GM11168 (cell line): ENCODE measurements around the gene ICE2.

Experiments
- in situ Hi-C: fragments of 300-500 bp; cut with MboI; formaldehyde crosslinking; loops from one replicate; pipeline ENCODE4 v1.12.0; 2022; ENCODE audit warnings: low sequenced_read_pairs; ENCODE audit not compliant: unreplicated experiment

Gene ICE2, protein sequence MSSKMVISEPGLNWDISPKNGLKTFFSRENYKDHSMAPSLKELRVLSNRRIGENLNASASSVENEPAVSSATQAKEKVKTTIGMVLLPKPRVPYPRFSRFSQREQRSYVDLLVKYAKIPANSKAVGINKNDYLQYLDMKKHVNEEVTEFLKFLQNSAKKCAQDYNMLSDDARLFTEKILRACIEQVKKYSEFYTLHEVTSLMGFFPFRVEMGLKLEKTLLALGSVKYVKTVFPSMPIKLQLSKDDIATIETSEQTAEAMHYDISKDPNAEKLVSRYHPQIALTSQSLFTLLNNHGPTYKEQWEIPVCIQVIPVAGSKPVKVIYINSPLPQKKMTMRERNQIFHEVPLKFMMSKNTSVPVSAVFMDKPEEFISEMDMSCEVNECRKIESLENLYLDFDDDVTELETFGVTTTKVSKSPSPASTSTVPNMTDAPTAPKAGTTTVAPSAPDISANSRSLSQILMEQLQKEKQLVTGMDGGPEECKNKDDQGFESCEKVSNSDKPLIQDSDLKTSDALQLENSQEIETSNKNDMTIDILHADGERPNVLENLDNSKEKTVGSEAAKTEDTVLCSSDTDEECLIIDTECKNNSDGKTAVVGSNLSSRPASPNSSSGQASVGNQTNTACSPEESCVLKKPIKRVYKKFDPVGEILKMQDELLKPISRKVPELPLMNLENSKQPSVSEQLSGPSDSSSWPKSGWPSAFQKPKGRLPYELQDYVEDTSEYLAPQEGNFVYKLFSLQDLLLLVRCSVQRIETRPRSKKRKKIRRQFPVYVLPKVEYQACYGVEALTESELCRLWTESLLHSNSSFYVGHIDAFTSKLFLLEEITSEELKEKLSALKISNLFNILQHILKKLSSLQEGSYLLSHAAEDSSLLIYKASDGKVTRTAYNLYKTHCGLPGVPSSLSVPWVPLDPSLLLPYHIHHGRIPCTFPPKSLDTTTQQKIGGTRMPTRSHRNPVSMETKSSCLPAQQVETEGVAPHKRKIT

DNA sequence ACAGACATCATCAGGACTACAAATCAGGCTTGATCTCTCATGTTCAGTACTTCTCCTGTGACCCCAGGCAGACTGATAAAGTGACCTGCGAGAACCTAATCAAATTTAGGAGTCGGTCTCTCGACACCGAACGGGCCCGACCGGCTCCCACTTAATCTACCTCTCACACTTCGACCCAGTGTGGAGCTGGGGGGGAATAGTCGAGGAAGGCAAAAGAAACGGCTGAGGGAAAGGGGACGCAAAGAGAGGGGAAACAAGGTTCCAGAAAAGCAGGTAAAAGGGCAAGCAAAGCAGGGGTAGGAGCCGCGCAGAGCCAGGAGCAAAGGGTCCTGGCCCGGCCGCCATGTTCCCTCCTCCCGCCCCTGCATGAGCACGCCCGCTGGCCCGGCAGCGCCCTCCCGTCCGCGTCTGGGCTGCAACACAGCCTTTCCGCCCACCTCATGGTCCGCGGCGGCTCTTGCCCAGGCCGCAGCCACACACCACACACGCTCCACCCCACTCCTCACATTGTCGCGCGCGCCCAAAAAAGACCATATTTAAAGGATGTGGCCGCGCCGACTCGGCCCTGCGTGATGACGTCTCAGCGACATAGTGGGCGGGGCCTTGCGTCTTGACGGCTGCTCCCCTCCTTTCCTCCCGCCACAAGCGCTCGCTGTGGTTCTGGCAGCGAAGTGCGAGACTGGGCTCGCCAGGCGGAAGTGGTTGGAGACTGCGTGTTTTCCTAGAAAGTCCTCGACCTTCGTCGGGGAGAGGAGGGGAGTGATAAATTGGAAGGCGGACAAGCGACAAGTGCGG, at the start of gene ICE2:
Gene ICE2 (minus strand): TSS at position 577 of the 795 bp plus-strand sequence. CDS start 1,165 bp downstream, outside the sequence.
- in situ Hi-C loops, result no loop called here

DNA sequence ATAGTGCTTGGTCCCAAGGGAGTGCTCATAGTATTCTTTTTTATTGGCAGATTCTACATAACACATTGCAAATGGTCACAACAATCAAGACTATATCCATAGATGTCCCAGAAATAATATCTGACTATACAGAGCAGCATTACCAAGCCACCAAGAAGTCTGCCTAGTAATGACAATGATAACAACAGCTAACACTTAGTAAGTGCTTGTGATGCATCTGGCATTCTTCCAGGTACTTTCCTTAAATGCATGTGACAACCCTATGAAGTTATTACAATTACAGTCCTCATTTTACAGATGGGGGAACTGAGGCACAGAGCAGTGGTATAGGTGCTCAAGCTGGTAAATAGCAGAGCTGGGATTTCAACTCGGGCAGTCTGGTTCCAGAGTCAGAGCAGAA, 49.6 kb upstream of the ICE2 start:
- in situ Hi-C loops, result no loop called here

DNA sequence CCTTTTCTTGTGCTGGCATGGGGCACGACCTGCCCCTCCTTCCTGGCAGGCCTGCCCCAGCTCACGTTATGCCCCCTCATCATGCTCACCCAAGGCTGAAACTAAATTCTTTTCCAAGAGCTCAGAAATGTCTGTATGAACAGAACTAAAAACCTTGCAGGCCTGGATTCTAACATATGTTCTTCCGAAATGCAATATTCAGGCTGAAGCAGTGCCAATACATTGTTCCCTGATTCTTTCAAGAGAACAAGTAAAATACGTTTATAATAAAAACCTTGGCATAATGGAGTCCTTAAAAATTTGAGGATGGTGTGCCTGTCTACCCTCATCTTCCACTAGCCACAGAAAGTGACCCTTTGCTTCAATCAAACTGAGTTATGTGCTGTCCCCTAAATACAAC, 48.5 kb upstream of the ICE2 start:
- in situ Hi-C loops, result no loop called here

DNA sequence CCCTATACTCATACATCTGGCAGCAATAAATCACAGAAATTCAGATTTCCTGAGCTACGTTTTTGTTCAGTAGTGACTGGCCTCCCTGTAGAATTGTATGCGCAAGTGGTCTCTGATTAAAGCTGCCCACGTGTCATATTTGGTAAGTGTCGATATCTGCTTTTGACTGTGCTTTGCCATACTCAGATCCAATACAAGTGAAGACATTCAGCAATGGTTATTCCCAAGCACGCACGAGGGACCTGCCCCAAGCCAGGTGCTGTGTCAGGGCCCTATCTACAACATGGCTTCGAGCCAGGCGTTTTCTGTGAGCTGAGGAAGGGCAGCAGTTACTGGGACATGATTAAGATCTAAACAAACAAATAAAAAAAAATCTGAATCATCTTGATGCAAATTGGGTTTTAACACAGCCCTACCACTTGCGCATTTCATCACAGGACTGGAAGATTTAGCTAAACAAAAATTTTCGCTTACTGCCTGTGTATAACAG, 47.2 kb upstream of the ICE2 start:
- in situ Hi-C loops, result no loop called here

DNA sequence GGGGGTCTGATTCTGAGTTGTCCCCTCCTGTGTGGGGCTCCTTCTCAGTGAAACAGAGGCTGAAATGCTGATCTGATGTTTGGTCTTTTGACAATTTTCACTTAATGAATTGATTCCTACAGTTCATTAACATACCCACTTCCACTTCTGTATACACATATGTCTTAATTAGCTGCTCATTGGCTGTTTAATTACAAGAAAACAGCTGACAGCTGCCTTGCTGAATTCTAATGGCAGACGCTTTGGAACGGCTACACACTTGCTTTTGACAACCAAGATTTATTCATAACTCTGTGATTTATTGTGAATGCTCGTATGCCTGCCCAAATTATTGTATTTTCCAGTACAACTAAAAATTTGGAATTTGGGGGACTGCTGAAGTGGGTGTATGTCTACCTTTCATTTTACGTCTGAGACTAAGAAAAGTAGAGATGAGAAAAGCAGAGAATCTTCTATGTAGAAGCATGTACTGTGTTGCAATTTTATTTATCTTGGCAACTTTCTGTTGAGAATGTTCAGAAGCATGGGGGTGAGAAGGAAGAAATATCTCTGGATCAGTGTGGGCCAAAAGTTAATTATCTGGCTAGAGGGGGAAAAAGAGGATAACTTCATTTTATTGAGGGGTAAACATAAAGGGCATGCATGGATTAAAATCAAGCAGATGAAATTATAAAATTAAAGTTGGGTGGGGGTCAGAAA, 46.5 kb upstream of the ICE2 start:
- in situ Hi-C loops, result no loop called here

DNA sequence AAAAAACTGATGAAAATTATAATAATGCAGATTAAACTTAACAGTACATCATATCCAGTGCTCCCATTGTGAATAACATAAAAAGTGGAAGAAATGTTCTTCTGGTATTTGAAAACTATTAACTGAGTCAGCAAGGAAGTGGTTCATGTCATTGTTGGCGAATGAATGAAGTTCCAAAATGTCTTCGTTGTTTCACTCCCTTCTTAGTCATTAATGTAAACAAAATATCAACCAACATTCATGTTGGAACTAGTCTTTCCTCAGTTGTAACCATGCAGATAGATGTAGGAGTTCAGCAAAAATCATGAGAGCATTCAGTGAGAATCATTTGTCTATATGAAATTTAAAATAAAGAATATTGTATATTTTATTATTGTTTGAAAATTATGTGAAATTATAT, 44.1 kb upstream of the ICE2 start:
- in situ Hi-C loops, result no loop called here

DNA sequence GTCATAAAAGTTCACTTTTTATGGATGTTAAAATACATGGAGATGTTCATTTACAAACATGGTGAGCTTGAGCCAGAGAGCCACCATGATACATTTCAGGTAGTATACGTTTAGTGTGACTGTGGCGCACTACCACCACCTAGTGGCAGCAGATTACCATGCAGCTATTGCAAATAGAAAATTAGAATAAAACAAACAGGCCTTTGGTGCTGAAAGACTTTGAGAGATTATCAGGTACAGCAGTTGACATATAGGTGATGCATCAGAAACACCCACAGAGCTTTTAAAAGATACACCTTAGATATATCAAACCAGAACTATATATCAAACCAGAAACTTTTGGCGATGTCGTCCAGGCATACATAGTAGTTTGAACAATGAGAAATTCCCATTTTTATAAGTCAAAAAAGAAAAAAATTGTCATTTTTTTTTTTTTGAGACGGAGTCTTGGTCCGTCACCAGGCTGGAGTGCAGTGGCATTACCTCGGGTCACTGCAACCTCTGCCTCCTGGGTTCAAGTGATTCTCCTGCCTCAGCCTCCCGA, 42.0 kb upstream of the ICE2 start:
- in situ Hi-C loops, result no loop called here

DNA sequence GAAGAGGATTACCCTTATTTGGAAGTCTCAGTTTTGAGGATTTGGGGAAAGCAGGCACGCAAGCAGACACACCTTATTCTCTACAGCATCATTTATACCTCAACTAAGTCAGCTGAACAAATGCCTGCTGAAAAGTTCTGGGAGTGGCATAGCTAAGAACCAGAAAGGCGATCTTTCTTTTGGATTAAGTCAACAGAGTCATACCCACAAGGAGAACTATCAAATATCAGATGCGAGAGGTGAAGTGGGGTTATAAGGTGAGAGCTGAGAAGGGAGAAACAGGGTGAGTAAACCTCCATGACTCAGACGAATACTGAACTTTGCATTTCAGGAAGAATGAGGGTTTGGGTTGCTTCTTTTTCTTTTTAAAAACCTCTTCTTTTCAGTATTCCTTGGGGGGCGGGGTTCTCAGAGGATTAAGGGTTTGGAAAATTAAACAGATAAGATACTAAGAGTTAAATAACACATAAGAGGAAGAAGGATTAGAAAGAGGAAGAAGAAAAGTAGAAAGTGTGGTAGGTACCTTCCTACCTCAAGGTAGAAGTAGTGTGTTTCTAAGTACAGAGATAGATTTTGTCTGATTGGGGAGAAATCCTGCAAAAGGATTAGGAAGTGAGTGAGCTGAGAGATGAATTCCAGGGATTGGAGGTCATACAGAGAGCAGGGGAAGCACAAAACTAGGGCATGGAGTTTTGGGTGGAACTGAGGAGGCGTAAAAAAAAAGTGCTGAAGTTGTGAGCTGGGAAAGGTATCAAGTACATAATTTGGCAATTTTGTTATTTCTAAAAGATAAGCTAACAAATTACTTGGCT, 41.3 kb upstream of the ICE2 start:
- in situ Hi-C loops, result no loop called here

DNA sequence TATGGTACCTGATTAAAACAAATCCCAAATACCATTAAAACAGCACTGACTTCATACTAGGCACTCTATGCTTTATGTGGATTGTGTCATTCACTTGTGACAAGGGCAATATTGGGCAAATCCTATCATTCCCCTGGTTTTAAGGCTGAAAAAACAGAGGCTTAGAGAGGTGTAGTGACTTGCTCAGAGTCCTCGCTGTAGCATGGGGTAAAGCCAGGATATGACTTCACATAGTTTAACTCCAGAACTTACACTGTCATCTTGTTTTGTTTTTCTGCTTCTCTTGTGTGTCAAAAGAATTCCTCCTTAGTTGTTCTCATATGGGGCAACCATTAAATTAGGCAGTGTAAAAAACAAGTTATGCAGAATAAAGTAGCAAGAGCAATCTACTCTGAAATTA, 40.3 kb upstream of the ICE2 start:
- in situ Hi-C loops, result no loop called here

DNA sequence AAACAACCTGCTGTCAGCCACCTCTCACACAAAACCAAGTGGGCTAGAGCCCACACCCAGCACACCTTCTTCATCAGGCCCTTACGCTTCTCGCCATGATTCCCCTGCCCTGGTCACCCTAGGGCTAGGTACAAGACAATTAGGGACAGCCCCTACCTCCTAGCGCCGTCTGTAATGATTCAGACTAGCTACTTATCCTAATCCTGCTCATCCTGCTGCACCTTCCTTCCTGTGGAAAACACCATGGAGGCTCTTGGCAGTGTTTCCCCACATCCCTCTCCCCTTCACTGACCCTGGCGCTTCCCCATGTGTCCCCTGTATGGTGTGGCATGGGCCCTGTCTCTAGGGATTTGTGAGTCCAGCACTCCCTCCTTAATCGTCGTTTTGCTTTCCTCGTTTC, 39.6 kb upstream of the ICE2 start:
- in situ Hi-C loops, result no loop called here

DNA sequence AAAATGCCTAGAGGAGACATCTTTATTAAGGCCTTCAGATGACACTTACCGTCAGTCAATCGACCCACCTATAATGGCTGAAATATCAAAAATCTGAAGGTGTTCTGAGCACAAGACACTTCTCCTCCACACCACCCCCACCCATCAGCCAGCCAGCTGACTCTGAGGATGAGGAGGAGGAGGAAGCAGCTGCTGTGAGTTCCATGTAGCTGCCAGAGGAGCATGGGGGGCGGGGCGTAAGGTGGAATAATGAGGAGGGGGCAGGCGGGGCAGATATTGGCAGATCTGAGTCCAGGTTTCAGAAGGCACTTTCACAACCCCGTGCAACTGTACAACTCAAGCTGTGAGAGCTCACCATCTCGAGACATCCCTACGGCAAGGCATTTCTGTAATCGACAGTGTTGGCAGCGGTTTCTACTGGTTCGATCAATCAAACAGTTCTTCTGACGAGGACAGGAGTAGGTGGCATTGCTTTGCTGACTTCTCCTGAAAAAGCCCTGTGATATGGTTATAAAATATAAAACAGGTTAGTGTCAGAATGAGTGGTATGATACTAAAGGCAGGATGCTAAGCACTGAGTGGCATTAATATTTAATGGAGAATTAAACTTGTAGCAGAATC, 35.4 kb upstream of the ICE2 start:
- in situ Hi-C loops, result no loop called here

DNA sequence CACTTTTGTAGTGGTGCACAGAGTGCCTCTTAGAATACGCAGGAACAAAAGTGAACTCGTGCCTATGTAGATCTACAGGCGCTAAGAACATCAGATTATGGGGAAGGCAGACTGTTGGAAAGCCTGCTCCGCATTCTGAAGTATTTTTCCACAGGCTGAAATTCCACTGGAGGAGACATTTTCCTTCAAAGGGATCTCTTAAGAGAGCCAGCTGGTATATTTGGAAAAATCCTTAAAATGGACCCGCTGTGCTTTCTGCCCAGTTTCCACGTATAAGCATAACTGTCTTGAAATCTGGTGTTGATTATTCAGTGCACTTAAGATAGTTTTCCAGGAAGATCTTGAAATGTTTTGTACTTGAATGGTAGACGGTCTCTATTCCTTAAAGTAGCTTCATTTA, 34.7 kb upstream of the ICE2 start:
- in situ Hi-C loops, result no loop called here

DNA sequence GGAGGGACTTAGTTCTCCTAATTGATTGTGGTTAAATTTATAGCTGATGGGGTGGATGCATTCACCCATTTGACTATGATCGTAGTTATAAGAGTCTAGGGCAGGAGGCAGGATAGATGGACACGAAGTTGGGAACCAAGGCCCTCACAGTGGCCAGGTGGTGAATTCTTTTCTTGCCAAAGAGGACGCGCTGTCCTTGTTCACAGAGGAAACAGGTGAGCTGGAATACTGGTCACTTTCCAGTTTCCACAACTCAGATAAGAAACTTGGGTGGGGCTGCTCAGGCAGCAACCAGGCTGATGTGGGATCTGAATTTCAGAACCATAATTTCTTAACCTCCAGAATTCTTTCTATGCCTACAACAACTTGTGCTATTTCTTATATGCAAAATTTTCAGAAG, 34.0 kb upstream of the ICE2 start:
- in situ Hi-C loops, result no loop called here

DNA sequence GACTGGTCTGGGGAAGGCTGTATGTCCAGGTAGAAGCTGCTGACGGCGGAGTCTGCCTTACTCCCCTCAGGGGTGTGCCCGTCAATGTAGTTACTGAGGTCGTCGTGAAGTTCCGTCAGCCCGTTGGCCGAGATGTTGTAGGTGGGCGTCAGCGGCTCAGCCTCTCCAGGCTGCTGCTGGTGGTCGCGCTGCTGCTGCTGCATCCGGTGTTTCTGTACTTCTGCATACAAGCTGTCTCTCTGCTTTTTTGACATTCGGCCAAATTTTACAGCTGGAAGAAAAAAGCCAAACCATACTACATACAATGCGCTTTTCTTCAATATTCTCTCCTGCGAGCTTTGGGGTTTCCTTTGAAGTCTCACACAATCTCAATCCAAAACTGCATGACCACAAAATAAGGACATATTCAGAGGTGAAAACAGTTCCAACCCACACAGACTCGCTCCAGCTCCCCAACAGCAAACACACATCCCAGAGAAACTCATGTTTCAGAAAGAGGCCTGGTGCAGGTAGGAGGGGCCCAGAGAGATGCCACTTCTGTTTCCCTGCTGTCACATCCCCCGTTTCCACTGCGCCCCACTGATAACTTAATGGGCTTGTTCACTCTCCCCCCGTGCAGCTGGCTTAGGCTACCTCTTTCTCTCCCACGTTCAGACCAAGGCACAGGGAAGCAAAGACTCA, 32.5 kb upstream of the ICE2 start:
- in situ Hi-C loops, result no loop called here

DNA sequence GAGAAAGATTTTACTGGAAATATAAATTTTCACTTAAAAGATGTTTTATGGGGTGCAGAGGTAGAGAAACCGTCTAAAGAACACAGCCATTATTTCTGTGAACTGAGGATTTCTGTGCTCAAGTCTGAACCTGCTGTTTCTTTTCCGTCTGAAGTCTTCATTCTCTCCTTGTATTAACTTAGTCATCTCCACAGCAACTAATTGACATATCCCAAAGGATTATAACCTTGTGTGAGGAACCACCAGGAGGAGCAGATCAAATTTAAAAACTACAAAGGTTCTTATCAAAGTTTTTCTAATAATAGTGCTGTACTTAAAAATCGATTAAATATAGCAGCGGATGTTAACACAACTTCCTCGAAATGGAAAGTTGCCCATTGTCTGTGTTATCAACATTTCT, 31.1 kb upstream of the ICE2 start:
- in situ Hi-C loops, result no loop called here

DNA sequence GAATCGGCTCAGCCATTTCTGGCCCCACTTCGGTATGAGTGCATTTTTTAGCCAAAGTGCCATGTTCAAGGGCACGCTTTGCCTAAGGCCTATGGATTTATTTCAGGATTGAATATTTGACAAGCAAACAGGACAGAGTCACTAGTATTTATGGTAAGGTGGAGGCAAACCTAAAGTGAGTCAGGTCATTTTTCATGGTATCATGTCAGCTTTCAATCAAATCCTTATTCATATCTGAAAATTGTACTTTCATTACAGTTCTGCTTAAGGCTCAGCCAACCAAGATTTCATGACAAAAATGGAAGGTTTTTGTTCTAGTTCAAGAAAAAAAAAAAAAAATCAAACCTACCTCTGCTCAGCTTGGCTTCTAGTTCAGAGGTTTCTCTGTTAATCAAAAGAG, 30.5 kb upstream of the ICE2 start:
- in situ Hi-C loops, result no loop called here

DNA sequence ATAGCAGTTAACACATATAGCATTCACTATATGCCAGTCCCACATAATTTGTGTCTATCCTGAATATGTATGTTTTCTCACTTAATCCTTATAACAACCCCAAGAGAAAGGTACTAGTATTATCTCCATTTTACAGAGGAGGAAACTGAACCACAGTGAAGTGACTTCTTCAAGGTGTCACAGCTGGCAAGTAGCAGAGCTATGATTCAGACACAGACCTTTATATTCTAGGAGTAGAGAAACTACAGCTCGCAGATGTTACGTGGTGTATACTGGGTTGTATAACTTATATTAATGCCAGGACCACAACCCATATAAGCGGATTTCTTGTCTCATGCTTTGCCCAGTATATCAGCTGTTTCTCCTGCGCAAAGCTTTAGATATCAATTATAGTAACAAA, 29.5 kb upstream of the ICE2 start:
- in situ Hi-C loops, result no loop called here
